ENCODE data around the gene C21orf91.

Gene C21orf91

DNA sequence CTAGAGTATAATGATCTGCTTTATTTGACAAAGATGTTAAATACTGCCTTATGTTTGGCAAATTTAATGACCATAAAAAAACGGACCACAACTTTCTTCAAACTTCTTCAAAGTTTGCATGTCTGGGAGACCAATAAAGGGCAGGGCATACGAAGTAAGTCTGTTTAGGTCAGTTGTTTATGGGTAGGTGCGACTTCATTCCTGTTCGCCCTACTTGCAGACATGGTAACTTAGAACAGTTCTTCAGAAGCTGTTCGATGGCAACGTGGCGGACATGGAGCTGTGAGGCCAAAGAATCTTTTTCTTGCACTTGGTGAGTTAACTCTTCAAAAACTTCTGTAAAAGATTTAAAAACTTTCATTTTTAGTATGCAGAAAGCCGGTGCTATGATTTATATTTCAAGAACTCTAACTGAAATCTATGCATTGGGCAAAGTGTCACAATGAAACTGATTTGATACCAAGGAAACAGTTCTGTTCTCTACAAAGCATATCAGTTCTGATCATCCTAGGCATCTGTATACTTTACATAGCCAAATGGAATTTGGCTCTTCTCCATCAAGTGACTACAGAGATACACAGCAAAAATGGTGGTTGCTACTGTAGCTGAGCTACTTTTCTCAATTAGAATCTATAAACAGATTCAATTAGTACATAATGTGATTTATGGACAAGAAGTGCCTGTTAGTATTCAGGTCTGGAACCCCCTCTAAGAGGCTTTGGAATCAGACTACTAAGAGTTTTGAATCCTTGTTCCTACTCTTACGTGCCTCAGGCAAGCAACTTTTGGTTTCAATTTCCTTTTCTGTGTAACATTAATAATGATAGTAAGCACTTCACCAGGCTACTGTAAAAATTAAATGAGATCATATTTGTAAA, 25.7 kb downstream of the C21orf91 start:
- Mint-ChIP-seq H3K36me3 (peaks cover 17 to 31% of the 10 kb centered on the region in 2 donors), H3K27me3 (no peaks in the 10 kb centered on the region), H3K4me1 (peaks cover 20 to 36% of the 10 kb centered on the region in 2 donors), H3K9me3 (no peaks in the 10 kb centered on the region), H3K27ac (no peak overlapping the region), H3K4me3 (peak overlapping the region in 1 of 2 donors; percentile 43)
- ATAC-seq (replicated peaks) (peak; percentile 63 to 68), DNase-seq (no peak)

- ATAC-seq (replicated peaks) = no peak
- DNase-seq = no peak
- Mint-ChIP-seq H3K4me3 (peak overlapping the region; percentile 22 to 63), H3K4me1 (peaks cover 21 to 42% of the 10 kb centered on the region in 2 donors), H3K27ac (peak overlapping the region; percentile 0), H3K36me3 (peaks cover 32 to 45% of the 10 kb centered on the region in 2 donors), H3K9me3 (no peaks in the 10 kb centered on the region), H3K27me3 (no peaks in the 10 kb centered on the region)
Observed at GRCh38 chr21:17789656-17790055, 29.5 kb downstream of the C21orf91 start.

- Mint-ChIP-seq H3K27me3 (no peaks in the 10 kb centered on the region), H3K4me3 (peak overlapping the region in 1 of 2 donors; percentile 19), H3K4me1 (peaks cover 27 to 47% of the 10 kb centered on the region in 2 donors), H3K27ac (no peak overlapping the region), H3K36me3 (peaks cover 32 to 45% of the 10 kb centered on the region in 2 donors), H3K9me3 (no peaks in the 10 kb centered on the region)
- ATAC-seq (replicated peaks) (no peak), DNase-seq (no peak)
Observed at GRCh38 chr21:17789069-17789468, 30.1 kb downstream of the C21orf91 start.

- no peaks in the 10 kb centered on the region for H3K9me3 Mint-ChIP-seq
- DNase-seq (no peak), ATAC-seq (replicated peaks) (no peak)
- H3K4me3 Mint-ChIP-seq = no peak overlapping the region
- H3K27ac Mint-ChIP-seq = peak overlapping the region; percentile 56
- peaks cover 36 to 68% of the 10 kb centered on the region in 2 donors for H3K4me1 Mint-ChIP-seq
- no peaks in the 10 kb centered on the region for H3K27me3 Mint-ChIP-seq
- H3K36me3 Mint-ChIP-seq = peaks cover 38 to 54% of the 10 kb centered on the region in 2 donors
Observed at GRCh38 chr21:17786851-17787181, 32.3 kb downstream of the C21orf91 start.

GRCh38 chr21:17786071-17786850, 32.9 kb downstream of the C21orf91 start:
- no peaks in the 10 kb centered on the region for H3K27me3 Mint-ChIP-seq
- H3K27ac Mint-ChIP-seq = peak overlapping the region; percentile 56
- no peak overlapping the region for H3K4me3 Mint-ChIP-seq
- DNase-seq (no peak), ATAC-seq (replicated peaks) (no peak)
- no peaks in the 10 kb centered on the region for H3K9me3 Mint-ChIP-seq
- H3K4me1 Mint-ChIP-seq = peaks cover 39 to 74% of the 10 kb centered on the region in 2 donors
- peaks cover 34 to 50% of the 10 kb centered on the region in 2 donors for H3K36me3 Mint-ChIP-seq

GRCh38 chr21:17785403-17785788, 33.8 kb downstream of the C21orf91 start:
- ATAC-seq (replicated peaks) (no peak), DNase-seq (no peak)
- Mint-ChIP-seq H3K9me3 (no peaks in the 10 kb centered on the region), H3K4me1 (peaks cover 46 to 82% of the 10 kb centered on the region in 2 donors), H3K27ac (peak overlapping the region; percentile 91), H3K27me3 (no peaks in the 10 kb centered on the region), H3K36me3 (peaks cover 31 to 44% of the 10 kb centered on the region in 2 donors), H3K4me3 (peak overlapping the region; percentile 67 to 75)

- Mint-ChIP-seq H3K4me3 (peak overlapping the region; percentile 67 to 75), H3K9me3 (no peaks in the 10 kb centered on the region), H3K27ac (peak overlapping the region; percentile 91), H3K36me3 (peaks cover 31 to 46% of the 10 kb centered on the region in 2 donors), H3K4me1 (peaks cover 51 to 85% of the 10 kb centered on the region in 2 donors), H3K27me3 (no peaks in the 10 kb centered on the region)
- ATAC-seq (replicated peaks) (peak; percentile 44 to 55), DNase-seq (no peak)
Observed at GRCh38 chr21:17784604-17785402, 34.4 kb downstream of the C21orf91 start.

DNA sequence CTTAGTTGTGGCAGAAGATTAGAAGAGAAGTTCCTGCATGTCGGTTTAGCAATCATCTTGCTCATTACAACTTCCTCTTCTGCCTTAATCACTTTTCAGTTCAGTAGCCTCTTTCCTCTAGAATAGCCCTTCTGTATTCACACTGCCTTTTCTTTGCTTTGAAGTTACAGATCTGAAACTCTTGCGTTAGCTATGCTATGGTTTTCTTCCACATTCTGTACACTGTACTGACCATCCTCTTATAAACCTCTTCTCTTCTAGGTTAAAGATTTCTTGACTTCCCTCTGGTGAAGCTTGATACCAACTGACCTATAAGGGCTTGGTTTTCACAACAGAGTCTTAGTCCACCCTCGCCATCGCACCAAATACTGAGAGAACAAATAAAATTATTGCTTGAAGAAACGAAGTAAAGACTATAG, 35.0 kb downstream of the C21orf91 start:
- ATAC-seq (replicated peaks) = peak; percentile 74 to 79
- H3K4me1 Mint-ChIP-seq = peaks cover 51 to 85% of the 10 kb centered on the region in 2 donors
- peaks cover 31 to 48% of the 10 kb centered on the region in 2 donors for H3K36me3 Mint-ChIP-seq
- no peaks in the 10 kb centered on the region for H3K27me3 Mint-ChIP-seq
- no peak for DNase-seq
- peak overlapping the region; percentile 67 to 75 for H3K4me3 Mint-ChIP-seq
- H3K9me3 Mint-ChIP-seq = no peaks in the 10 kb centered on the region
- H3K27ac Mint-ChIP-seq = peak overlapping the region; percentile 91

DNA sequence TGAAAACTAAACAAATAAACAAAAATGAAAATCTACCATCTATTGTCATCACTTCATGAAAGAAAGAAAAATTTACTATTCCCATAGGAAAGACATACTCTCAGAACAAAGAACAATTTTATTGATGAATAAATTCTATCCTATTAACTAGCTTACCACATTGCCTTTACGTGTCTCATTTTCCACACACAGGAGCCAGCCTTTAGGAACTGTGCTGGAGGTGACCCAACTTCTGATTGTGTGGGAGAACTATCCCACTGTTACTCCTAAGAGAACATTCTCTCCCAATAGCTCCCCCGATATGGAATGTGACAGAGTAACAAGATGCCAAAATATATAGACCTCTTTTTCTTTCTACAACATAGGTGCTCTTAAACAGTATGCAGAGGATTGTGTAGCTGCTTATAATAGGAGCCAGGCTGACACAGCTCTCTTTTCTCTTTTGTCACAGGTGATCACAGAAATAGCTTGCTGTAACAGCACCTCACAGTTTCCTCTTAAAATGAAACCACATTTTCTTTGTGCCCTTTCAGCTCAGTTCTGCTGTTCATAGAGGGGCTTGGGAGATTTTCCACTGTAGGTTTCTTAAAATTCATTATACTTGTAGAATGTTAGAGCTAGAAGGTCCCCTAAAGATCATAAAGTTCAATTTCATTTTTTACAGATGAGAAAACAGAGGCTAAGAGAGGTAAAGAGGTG, 35.5 kb downstream of the C21orf91 start:
- peaks cover 31 to 48% of the 10 kb centered on the region in 2 donors for H3K36me3 Mint-ChIP-seq
- DNase-seq (no peak), ATAC-seq (replicated peaks) (peak; percentile 63 to 75)
- H3K27me3 Mint-ChIP-seq = no peaks in the 10 kb centered on the region
- peak overlapping the region; percentile 67 to 75 for H3K4me3 Mint-ChIP-seq
- H3K9me3 Mint-ChIP-seq = no peaks in the 10 kb centered on the region
- H3K4me1 Mint-ChIP-seq = peaks cover 49 to 86% of the 10 kb centered on the region in 2 donors
- peak overlapping the region; percentile 91 for H3K27ac Mint-ChIP-seq

GRCh38 chr21:17783003-17783402, 36.2 kb downstream of the C21orf91 start:
- no peak for ATAC-seq (replicated peaks)
- Mint-ChIP-seq H3K4me3 (peak overlapping the region; percentile 67 to 75), H3K27ac (peak overlapping the region; percentile 91), H3K27me3 (no peaks in the 10 kb centered on the region), H3K9me3 (no peaks in the 10 kb centered on the region), H3K4me1 (peaks cover 49 to 80% of the 10 kb centered on the region in 2 donors), H3K36me3 (peaks cover 24 to 42% of the 10 kb centered on the region in 2 donors)
- no peak for DNase-seq

DNA sequence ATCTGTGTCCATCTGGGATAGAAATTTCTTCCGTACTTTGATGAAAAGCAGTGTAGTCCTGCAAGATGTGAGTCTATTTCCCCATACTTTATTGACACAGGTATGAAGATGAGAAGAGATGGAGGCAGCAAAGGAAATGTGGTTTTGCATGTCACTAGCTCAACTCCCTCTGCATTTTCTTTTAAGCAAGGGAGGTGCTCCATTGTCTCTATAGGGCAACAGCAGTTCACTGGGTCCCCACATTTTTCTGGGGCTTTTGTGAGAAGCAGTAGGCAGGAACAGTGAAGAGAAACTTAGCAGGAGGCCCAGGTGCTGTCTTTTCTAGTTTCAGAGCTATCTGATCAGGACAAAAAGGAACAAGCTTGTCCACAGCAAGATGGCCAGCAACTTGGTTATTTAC, 37.1 kb downstream of the C21orf91 start:
- Mint-ChIP-seq H3K27ac (peak overlapping the region; percentile 48), H3K4me3 (peak overlapping the region in 1 of 2 donors; percentile 17), H3K9me3 (no peaks in the 10 kb centered on the region), H3K27me3 (no peaks in the 10 kb centered on the region), H3K36me3 (peaks cover 23 to 37% of the 10 kb centered on the region in 2 donors), H3K4me1 (peaks cover 53 to 88% of the 10 kb centered on the region in 2 donors)
- no peak for DNase-seq
- ATAC-seq (replicated peaks) = no peak

- DNase-seq (no peak), ATAC-seq (replicated peaks) (no peak)
- Mint-ChIP-seq H3K4me3 (peak overlapping the region in 1 of 2 donors; percentile 37), H3K9me3 (no peaks in the 10 kb centered on the region), H3K4me1 (peaks cover 53 to 88% of the 10 kb centered on the region in 2 donors), H3K36me3 (peaks cover 17 to 32% of the 10 kb centered on the region in 2 donors), H3K27me3 (no peaks in the 10 kb centered on the region), H3K27ac (no peak overlapping the region)
Observed at GRCh38 chr21:17781524-17781923, 37.6 kb downstream of the C21orf91 start.

DNA sequence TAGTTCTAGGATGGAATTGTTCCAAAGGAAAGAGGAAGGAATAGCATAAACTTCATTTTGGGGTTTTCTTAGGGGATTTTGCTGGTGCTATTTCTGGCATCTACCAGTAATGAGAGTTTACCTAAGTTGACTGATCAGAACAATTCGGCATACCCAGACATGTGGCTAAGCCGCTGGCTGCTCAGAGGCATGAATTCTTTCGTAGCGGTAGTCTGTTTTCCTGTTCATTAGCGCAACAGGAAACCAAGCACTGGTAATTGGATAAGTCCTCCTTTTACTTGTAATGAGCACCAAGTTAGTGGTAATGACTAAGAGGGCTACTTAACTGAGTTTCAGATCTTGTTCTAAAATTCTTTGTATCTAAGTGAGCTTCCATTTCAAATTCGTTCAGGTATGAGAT, 38.6 kb downstream of the C21orf91 start:
- H3K27me3 Mint-ChIP-seq = no peaks in the 10 kb centered on the region
- H3K36me3 Mint-ChIP-seq = peaks cover 8 to 22% of the 10 kb centered on the region in 2 donors
- peaks cover 56 to 88% of the 10 kb centered on the region in 2 donors for H3K4me1 Mint-ChIP-seq
- H3K9me3 Mint-ChIP-seq = no peaks in the 10 kb centered on the region
- peak overlapping the region; percentile 78 for H3K27ac Mint-ChIP-seq
- peak; percentile 53 for DNase-seq
- peak overlapping the region in 1 of 2 donors; percentile 3 for H3K4me3 Mint-ChIP-seq
- ATAC-seq (replicated peaks) = peak; percentile 59 to 61
